Endothelial cell (in vitro differentiated cells): Measurements from ENCODE around the gene MLLT3. TPM values are rescaled to one million over a fixed set of nuclear protein-coding genes. Genes with fewer than 3 reads are reported as not detected.

ENCODE experiments used
- DNase-seq: peaks from one replicate; pipeline ENCODE4 v3.0.0; 2021; ENCODE audit warnings: low spot score
- H3K27ac Mint-ChIP-seq: one replicate; pipeline ENCODE4 v1.8.0; 2021; ENCODE audit warnings: mixed read lengths, inconsistent platforms; ENCODE audit not compliant: unreplicated experiment
- H3K27me3 Mint-ChIP-seq: one replicate; pipeline ENCODE4 v1.8.0; 2021; ENCODE audit warnings: mild to moderate bottlenecking, moderate library complexity, mixed read lengths, inconsistent platforms; ENCODE audit not compliant: unreplicated experiment
- H3K36me3 Mint-ChIP-seq: one replicate; pipeline ENCODE4 v1.8.0; 2021; ENCODE audit warnings: mild to moderate bottlenecking, low read depth, mixed read lengths, inconsistent platforms; ENCODE audit not compliant: unreplicated experiment
- H3K4me1 Mint-ChIP-seq: one replicate; pipeline ENCODE4 v1.8.0; 2021; ENCODE audit warnings: mild to moderate bottlenecking, mixed read lengths, inconsistent platforms; ENCODE audit not compliant: unreplicated experiment
- H3K4me3 Mint-ChIP-seq: one replicate; pipeline ENCODE4 v1.8.0; 2021; ENCODE audit warnings: mild to moderate bottlenecking, mixed read lengths, inconsistent platforms; ENCODE audit not compliant: unreplicated experiment
- H3K9me3 Mint-ChIP-seq: one replicate; pipeline ENCODE4 v1.8.0; 2021; ENCODE audit warnings: mixed read lengths, inconsistent platforms; ENCODE audit not compliant: unreplicated experiment
- CTCF ChIP-seq: fragments of 200-600 bp; sonication (generic); IDR thresholded peaks from one replicate; pipeline ENCODE4 v1.5.0; 2021; ENCODE audit warnings: antibody characterized with exemption; ENCODE audit not compliant: unreplicated experiment
- total RNA-seq: library from RNA; stranded (reverse); fragmentation: NEBNext Ultra II Directional; extraction: Animal tissue kit (Norgen Biotek cat#: 25700); gene quantifications from one replicate; pipeline ENCODE4 v1.2.1, GENCODE V29; 2021; ENCODE audit not compliant: unreplicated experiment

The MLLT3 gene
- total RNA-seq, 1 donor from 2014 or later = 25.2 TPM

- Mint-ChIP-seq H3K36me3 (peaks cover 5% of the 10 kb centered on the region), H3K4me1 (peaks cover 20% of the 10 kb centered on the region), H3K9me3 (no peaks in the 10 kb centered on the region), H3K27ac (no peak overlapping the region), H3K4me3 (no peak overlapping the region), H3K27me3 (no peaks in the 10 kb centered on the region)
- no peak for TF ChIP-seq CTCF
- DNase-seq = no peak
These were observed 246.3 kb downstream of the MLLT3 start for GRCh38 chr9:20376042-20376441.

GRCh38 chr9:20373263-20373662 lies 249.0 kb downstream of the MLLT3 start:
- DNase-seq = no peak
- H3K27me3 Mint-ChIP-seq = no peaks in the 10 kb centered on the region
- H3K36me3 Mint-ChIP-seq = peaks cover 5% of the 10 kb centered on the region
- H3K4me3 Mint-ChIP-seq = no peak overlapping the region
- no peak for TF ChIP-seq CTCF
- peaks cover 10% of the 10 kb centered on the region for H3K4me1 Mint-ChIP-seq
- no peaks in the 10 kb centered on the region for H3K9me3 Mint-ChIP-seq
- H3K27ac Mint-ChIP-seq = no peak overlapping the region

GRCh38 chr9:20369391-20369790 lies 252.9 kb downstream of the MLLT3 start:
- Mint-ChIP-seq H3K27ac (no peak overlapping the region), H3K4me3 (no peak overlapping the region), H3K27me3 (no peaks in the 10 kb centered on the region), H3K9me3 (no peaks in the 10 kb centered on the region), H3K4me1 (no peaks in the 10 kb centered on the region), H3K36me3 (peaks cover 5% of the 10 kb centered on the region)
- DNase-seq = no peak
- TF ChIP-seq CTCF = no peak

GRCh38 chr9:20367855-20368254 lies 254.4 kb downstream of the MLLT3 start:
- H3K9me3 Mint-ChIP-seq = no peaks in the 10 kb centered on the region
- H3K27ac Mint-ChIP-seq = no peak overlapping the region
- H3K4me3 Mint-ChIP-seq = no peak overlapping the region
- H3K4me1 Mint-ChIP-seq = no peaks in the 10 kb centered on the region
- TF ChIP-seq CTCF = no peak
- no peak for DNase-seq
- H3K36me3 Mint-ChIP-seq = peaks cover 5% of the 10 kb centered on the region
- no peaks in the 10 kb centered on the region for H3K27me3 Mint-ChIP-seq

- no peak overlapping the region for H3K27ac Mint-ChIP-seq
- H3K9me3 Mint-ChIP-seq = no peaks in the 10 kb centered on the region
- no peaks in the 10 kb centered on the region for H3K4me1 Mint-ChIP-seq
- no peak for TF ChIP-seq CTCF
- DNase-seq = no peak
- no peak overlapping the region for H3K4me3 Mint-ChIP-seq
- H3K36me3 Mint-ChIP-seq = no peaks in the 10 kb centered on the region
- H3K27me3 Mint-ChIP-seq = no peaks in the 10 kb centered on the region
These were observed 257.3 kb downstream of the MLLT3 start for GRCh38 chr9:20364959-20365358.
